GM18870 (cell line): Measurements from ENCODE around the gene PRRX2.
"Not testable (repeated sequence)": the region's sequence is repeated elsewhere in the genome, so short reads cannot be mapped to it uniquely, and the experiment has no call there.

Source experiments
- ATAC-seq: cut with Tn5 transposase; IDR thresholded peaks from one replicate; pipeline ENCODE4 v1.9.1; 2021; ENCODE audit warnings: moderate library complexity; ENCODE audit not compliant: unreplicated experiment

Gene PRRX2

GRCh38 chr9:129653823-129654553 is 11.5 kb upstream of the PRRX2 start:
- ATAC-seq, result no peak

GRCh38 chr9:129654554-129655040 is 10.8 kb upstream of the PRRX2 start:
- ATAC-seq, result no peak

GRCh38 chr9:129655154-129655553 is 10.3 kb upstream of the PRRX2 start:
- no peak for ATAC-seq

GRCh38 chr9:129655696-129656095 is 9.8 kb upstream of the PRRX2 start:
- ATAC-seq, result no peak

- ATAC-seq, result no peak
These were observed 8.6 kb upstream of the PRRX2 start for GRCh38 chr9:129656795-129657390.

- no peak for ATAC-seq
These were observed 4.4 kb upstream of the PRRX2 start for GRCh38 chr9:129661029-129661428.

GRCh38 chr9:129662239-129662638 is 3.2 kb upstream of the PRRX2 start:
- not testable (repeated sequence) for ATAC-seq

- no peak for ATAC-seq
These were observed 580 bp upstream of the PRRX2 start for GRCh38 chr9:129664746-129665388.

- ATAC-seq, result no peak
These were observed 520 bp downstream of the PRRX2 start for GRCh38 chr9:129665814-129666520.

GRCh38 chr9:129666575-129666974 is 1.1 kb downstream of the PRRX2 start:
- ATAC-seq, result no peak

- ATAC-seq, result no peak
These were observed 1.9 kb downstream of the PRRX2 start for GRCh38 chr9:129667378-129667777.

- no peak for ATAC-seq
These were observed 2.4 kb downstream of the PRRX2 start for GRCh38 chr9:129667850-129668249.

- no peak for ATAC-seq
These were observed 3.8 kb downstream of the PRRX2 start for GRCh38 chr9:129669141-129669718.

GRCh38 chr9:129669946-129670345 is 4.5 kb downstream of the PRRX2 start:
- no peak for ATAC-seq

GRCh38 chr9:129671065-129671464 is 5.6 kb downstream of the PRRX2 start:
- no peak for ATAC-seq

GRCh38 chr9:129671519-129671918 is 6.1 kb downstream of the PRRX2 start:
- no peak for ATAC-seq

GRCh38 chr9:129672702-129673101 is 7.3 kb downstream of the PRRX2 start:
- no peak for ATAC-seq

- no peak for ATAC-seq
These were observed 8.2 kb downstream of the PRRX2 start for GRCh38 chr9:129673602-129674001.

- no peak for ATAC-seq
These were observed 8.8 kb downstream of the PRRX2 start for GRCh38 chr9:129674229-129674628.

- no peak for ATAC-seq
These were observed 10.2 kb downstream of the PRRX2 start for GRCh38 chr9:129675620-129676019.

GRCh38 chr9:129676287-129676686 is 10.8 kb downstream of the PRRX2 start:
- ATAC-seq, result no peak
